Panc1 (cell line): ENCODE results near the gene HYLS1. TPM values are rescaled to one million over a fixed set of nuclear protein-coding genes. Genes with fewer than 3 reads are reported as not detected.

Experiments
- ATAC-seq: fragments of 200-7000 bp; cut with Tn5 transposase; 2 replicates; pipeline ENCODE4 v1.9.1; 2020; ENCODE audit warnings: mild to moderate bottlenecking, moderate library complexity
- BruUV-seq: library from RNA; stranded (reverse); fragments of 400-500 nt; replicated peaks from 2 replicates; lab custom pipeline; 2021; lab: Mats Ljungman, UMichigan
- CTCF ChIA-PET: fragments of 300-600 bp; sonication (Branson Sonifier 250); formaldehyde crosslinking; loops from one replicate; lab custom pipeline; 2022; ENCODE audit warnings: antibody characterized with exemption; lab: Charles Lee
- POLR2A ChIA-PET: fragments of 300-600 bp; sonication (Branson Sonifier 250); formaldehyde crosslinking; loops from one replicate; lab custom pipeline; 2022; ENCODE audit warnings: antibody characterized with exemption; lab: Charles Lee
- DNase-seq: peaks from one replicate; pipeline ENCODE4 v3.0.0-alpha.2; 2010; ENCODE audit warnings: low read depth, low spot score
- H3K27ac ChIP-seq: 2 replicates; pipeline ENCODE4 v1.5.1; 2011; ENCODE audit warnings: mild to moderate bottlenecking, low read length, inconsistent platforms
- H3K27me3 ChIP-seq: fragments of 200-500 bp; sonication (Bioruptor generic); 2 replicates; pipeline ENCODE4 v1.6.0; 2014; ENCODE audit warnings: low read length, inconsistent platforms; ENCODE audit not compliant: control insufficient read depth, insufficient read depth
- H3K36me3 ChIP-seq: fragments of 200-500 bp; sonication (Bioruptor generic); 2 replicates; pipeline ENCODE4 v1.5.1; 2014; ENCODE audit warnings: inconsistent platforms, mild to moderate bottlenecking, low read length, moderate library complexity; ENCODE audit not compliant: control insufficient read depth, insufficient read depth
- H3K4me1 ChIP-seq: 2 replicates; pipeline ENCODE4 v1.5.1; 2011; ENCODE audit warnings: inconsistent platforms, mild to moderate bottlenecking, low read length, moderate library complexity; ENCODE audit not compliant: control insufficient read depth, insufficient read depth
- H3K4me3 ChIP-seq, 2 experiments: 2 replicates each; pipeline ENCODE4 v1.5.1; 2011 to 2012; ENCODE audit warnings: low read depth in 2 of 2, low read length in 2 of 2, mild to moderate bottlenecking in 2 of 2, inconsistent platforms in 1 of 2, moderate library complexity in 1 of 2
- H3K9me3 ChIP-seq: fragments of 200-500 bp; sonication (Bioruptor generic); 2 replicates; pipeline ENCODE4 v1.5.1; 2014; ENCODE audit warnings: low read depth, mild to moderate bottlenecking, inconsistent platforms, low read length, moderate library complexity; ENCODE audit not compliant: control insufficient read depth, insufficient read depth
- POLR2AphosphoS5 ChIP-seq: IDR thresholded peaks from 2 replicates; pipeline ENCODE4 v1.6.1; 2012; ENCODE audit warnings: mild to moderate bottlenecking, low read depth, low read length, moderate library complexity
- SIN3A ChIP-seq: IDR thresholded peaks from 2 replicates; pipeline ENCODE4 v1.6.1; 2012; ENCODE audit warnings: low read depth, mild to moderate bottlenecking, low read length, moderate library complexity, borderline replicate concordance; ENCODE audit not compliant: insufficient read depth
- TCF7L2 ChIP-seq: IDR thresholded peaks from 2 replicates; pipeline ENCODE4 v1.6.1; 2011; ENCODE audit warnings: mild to moderate bottlenecking, low read depth, low read length, inconsistent platforms
- in situ Hi-C: cut with HindIII; loops from 2 replicates; pipeline ENCODE4 v1.10.0; 2016; ENCODE audit warnings: low sequenced_read_pairs, low pct_unique_long_range_greater_than_20kb
- intact Hi-C: fragments of 100-400 bp; cut with micrococcal nuclease; formaldehyde crosslinking; loops from one replicate; pipeline ENCODE4 v1.10.0; 2022; ENCODE audit not compliant: unreplicated experiment
- total RNA-seq: library from RNA; stranded (reverse); gene quantifications from one replicate; pipeline ENCODE4 v1.2.1, GENCODE V29; 2021; ENCODE audit not compliant: unreplicated experiment
- TF ChIP-seq, protein P1 (sequence below), 2 experiments: IDR thresholded peaks; 2 replicates each; pipeline ENCODE4 v1.6.1; 2011 to 2012; ENCODE audit warnings: low read depth in 2 of 2, control low read depth in 1 of 2, low read length in 1 of 2, mild to moderate bottlenecking in 1 of 2, moderate library complexity in 1 of 2; ENCODE audit not compliant: insufficient read depth in 1 of 2
- TF ChIP-seq, protein P2 (sequence below): fragments of 450-650 bp; IDR thresholded peaks from 2 replicates; pipeline ENCODE4 v1.5.1; 2017; ENCODE audit warnings: mild to moderate bottlenecking

Gene HYLS1
- total RNA-seq, 1 experiment from 2014 or later = 32.2 TPM

DNA sequence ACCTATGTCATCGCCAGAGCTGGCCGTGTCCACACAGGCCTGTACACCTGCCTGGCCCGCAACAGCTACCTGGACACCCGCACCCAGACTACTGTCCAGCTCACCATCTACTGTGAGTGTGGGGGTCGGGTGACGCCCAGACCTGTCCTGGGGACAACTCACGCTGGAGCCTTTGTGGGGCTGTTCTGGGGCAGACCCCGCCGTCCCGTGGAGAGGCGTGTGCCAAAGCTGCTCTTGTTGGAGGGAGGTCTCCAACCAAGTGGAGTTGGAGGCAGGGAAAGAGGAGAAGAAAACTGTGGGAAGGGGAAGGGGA, 62.7 kb downstream of the HYLS1 start:
- POLR2A ChIA-PET = no interaction called here
- TF ChIP-seq, protein P1, sequence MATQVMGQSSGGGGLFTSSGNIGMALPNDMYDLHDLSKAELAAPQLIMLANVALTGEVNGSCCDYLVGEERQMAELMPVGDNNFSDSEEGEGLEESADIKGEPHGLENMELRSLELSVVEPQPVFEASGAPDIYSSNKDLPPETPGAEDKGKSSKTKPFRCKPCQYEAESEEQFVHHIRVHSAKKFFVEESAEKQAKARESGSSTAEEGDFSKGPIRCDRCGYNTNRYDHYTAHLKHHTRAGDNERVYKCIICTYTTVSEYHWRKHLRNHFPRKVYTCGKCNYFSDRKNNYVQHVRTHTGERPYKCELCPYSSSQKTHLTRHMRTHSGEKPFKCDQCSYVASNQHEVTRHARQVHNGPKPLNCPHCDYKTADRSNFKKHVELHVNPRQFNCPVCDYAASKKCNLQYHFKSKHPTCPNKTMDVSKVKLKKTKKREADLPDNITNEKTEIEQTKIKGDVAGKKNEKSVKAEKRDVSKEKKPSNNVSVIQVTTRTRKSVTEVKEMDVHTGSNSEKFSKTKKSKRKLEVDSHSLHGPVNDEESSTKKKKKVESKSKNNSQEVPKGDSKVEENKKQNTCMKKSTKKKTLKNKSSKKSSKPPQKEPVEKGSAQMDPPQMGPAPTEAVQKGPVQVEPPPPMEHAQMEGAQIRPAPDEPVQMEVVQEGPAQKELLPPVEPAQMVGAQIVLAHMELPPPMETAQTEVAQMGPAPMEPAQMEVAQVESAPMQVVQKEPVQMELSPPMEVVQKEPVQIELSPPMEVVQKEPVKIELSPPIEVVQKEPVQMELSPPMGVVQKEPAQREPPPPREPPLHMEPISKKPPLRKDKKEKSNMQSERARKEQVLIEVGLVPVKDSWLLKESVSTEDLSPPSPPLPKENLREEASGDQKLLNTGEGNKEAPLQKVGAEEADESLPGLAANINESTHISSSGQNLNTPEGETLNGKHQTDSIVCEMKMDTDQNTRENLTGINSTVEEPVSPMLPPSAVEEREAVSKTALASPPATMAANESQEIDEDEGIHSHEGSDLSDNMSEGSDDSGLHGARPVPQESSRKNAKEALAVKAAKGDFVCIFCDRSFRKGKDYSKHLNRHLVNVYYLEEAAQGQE (IDR thresholded peaks at IDR 0.05; ENCODE audit: insufficient read depth in 1 of 2, low read depth in 2 of 2, low read length in 1 of 2) = no peak
- TF ChIP-seq POLR2AphosphoS5 (no peak), TCF7L2 (no peak), SIN3A (no peak)
- TF ChIP-seq, protein P2, sequence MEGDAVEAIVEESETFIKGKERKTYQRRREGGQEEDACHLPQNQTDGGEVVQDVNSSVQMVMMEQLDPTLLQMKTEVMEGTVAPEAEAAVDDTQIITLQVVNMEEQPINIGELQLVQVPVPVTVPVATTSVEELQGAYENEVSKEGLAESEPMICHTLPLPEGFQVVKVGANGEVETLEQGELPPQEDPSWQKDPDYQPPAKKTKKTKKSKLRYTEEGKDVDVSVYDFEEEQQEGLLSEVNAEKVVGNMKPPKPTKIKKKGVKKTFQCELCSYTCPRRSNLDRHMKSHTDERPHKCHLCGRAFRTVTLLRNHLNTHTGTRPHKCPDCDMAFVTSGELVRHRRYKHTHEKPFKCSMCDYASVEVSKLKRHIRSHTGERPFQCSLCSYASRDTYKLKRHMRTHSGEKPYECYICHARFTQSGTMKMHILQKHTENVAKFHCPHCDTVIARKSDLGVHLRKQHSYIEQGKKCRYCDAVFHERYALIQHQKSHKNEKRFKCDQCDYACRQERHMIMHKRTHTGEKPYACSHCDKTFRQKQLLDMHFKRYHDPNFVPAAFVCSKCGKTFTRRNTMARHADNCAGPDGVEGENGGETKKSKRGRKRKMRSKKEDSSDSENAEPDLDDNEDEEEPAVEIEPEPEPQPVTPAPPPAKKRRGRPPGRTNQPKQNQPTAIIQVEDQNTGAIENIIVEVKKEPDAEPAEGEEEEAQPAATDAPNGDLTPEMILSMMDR = no peak
- H3K36me3 ChIP-seq = no peaks in the 10 kb centered on the region
- no peaks in the 10 kb centered on the region for H3K4me1 ChIP-seq
- no peaks in the 10 kb centered on the region for H3K27me3 ChIP-seq
- CTCF ChIA-PET = interaction anchor here (0.7 kb wide), 1 partner anchor 45 kb away, joined by 12 read pairs; no protein-coding TSS in a partner anchor
- DNase-seq = no peak
- no peak for ATAC-seq
- H3K9me3 ChIP-seq = no peaks in the 10 kb centered on the region
- BruUV-seq = no TSS peak
- H3K4me3 ChIP-seq = no peak overlapping the region
- intact Hi-C loops (no loop called here), in situ Hi-C loops (no loop called here)
- no peak overlapping the region for H3K27ac ChIP-seq

Other genes starting within 250 kb of the HYLS1 start
- gene ACRV1, start 206.8 kb upstream of the HYLS1 start, total RNA-seq = 0.26 TPM
- gene PATE1, start 141.4 kb upstream of the HYLS1 start, total RNA-seq = not detected
- 0.18 TPM for gene PATE2, start 108.8 kb upstream of the HYLS1 start, total RNA-seq
- not detected for gene PATE3, start 99.5 kb upstream of the HYLS1 start, total RNA-seq
- gene PATE4, start 54.4 kb upstream of the HYLS1 start, total RNA-seq = not detected
- gene PUS3, start 15.5 kb downstream of the HYLS1 start, total RNA-seq = 15.1 TPM
- gene DDX25, start 16.8 kb downstream of the HYLS1 start, total RNA-seq = 0.15 TPM
- gene VSIG10L2, start 58.4 kb downstream of the HYLS1 start, total RNA-seq = not detected
- 17.1 TPM for gene CDON, start 175.2 kb downstream of the HYLS1 start, total RNA-seq